H1 (cell line): Measurements from ENCODE around the gene TRIM44.

Experiments used
- CTCF ChIP-seq, 3 experiments: IDR thresholded peaks; 1 replicate in 2 of 3; 2 replicates in 1 of 3; pipeline versions ENCODE4 v1.5.1 to v1.6.1; 2011; ENCODE audit warnings: low read length in 3 of 3, mild to moderate bottlenecking in 3 of 3, inconsistent platforms in 2 of 3, low read depth in 1 of 3, moderate library complexity in 1 of 3; ENCODE audit not compliant: insufficient read depth in 1 of 3; ENCODE audit errors: control extremely low read depth in 1 of 3
- EZH2 ChIP-seq: fragments of 200-600 bp; sonication (generic); IDR thresholded peaks from 2 replicates; pipeline ENCODE4 v1.7.1; 2012; ENCODE audit warnings: low read depth, mild to moderate bottlenecking, moderate library complexity, low read length, inconsistent platforms; ENCODE audit not compliant: severe bottlenecking
- RAD21 ChIP-seq, 2 experiments: IDR thresholded peaks in 1 of 2; conservative IDR thresholded peaks in 1 of 2; 2 replicates each; pipeline ENCODE4 v1.6.1; 2011; ENCODE audit warnings: low read depth in 2 of 2, low read length in 2 of 2, improper control_type of control experiment in 1 of 2, inconsistent platforms in 1 of 2, mild to moderate bottlenecking in 1 of 2, moderate library complexity in 1 of 2

- no peak for TF ChIP-seq CTCF (IDR thresholded peaks at IDR 0.05; ENCODE audit: control extremely low read depth in 1 of 3, insufficient read depth in 1 of 3, low read depth in 1 of 3, low read length in 3 of 3)
- TF ChIP-seq EZH2: no peak
- TF ChIP-seq RAD21 (IDR thresholded peaks at IDR 0.05 in 1 of 2, conservative IDR thresholded peaks at IDR 0.05 in 1 of 2; ENCODE audit: low read depth in 2 of 2, low read length in 2 of 2): no peak
These were observed 173.6 kb downstream of the TRIM44 start for GRCh38 chr11:35836205-35836604.
